DND-41 (cell line): ENCODE results near the gene PRDM5.

Experiments used
- CTCF ChIP-seq: IDR thresholded peaks from 2 replicates; pipeline ENCODE4 v1.5.1; 2012; ENCODE audit warnings: borderline replicate concordance, low read length, moderate library complexity, mild to moderate bottlenecking; ENCODE audit not compliant: poor library complexity, severe bottlenecking; ENCODE audit errors: extremely low read depth
- EZH2 ChIP-seq: IDR thresholded peaks from 3 replicates; pipeline ENCODE4 v1.6.1; 2012; ENCODE audit warnings: borderline replicate concordance, low read depth, mild to moderate bottlenecking, moderate library complexity, low read length, inconsistent platforms; ENCODE audit not compliant: severe bottlenecking

- TF ChIP-seq CTCF (no peak), EZH2 (no peak)
Measured at GRCh38 chr4:120886191-120886590, 36.3 kb downstream of the PRDM5 start.
